Subcutaneous abdominal adipose tissue (tissue), 5 donors: ENCODE results near the gene PDIA5.

Source experiments
- H3K27ac ChIP-seq: one replicate; pipeline ENCODE4 v1.7.0; 2013; ENCODE audit warnings: low read depth, mild to moderate bottlenecking, inconsistent platforms, low read length, moderate library complexity
- H3K27me3 ChIP-seq, 5 donors: one replicate each; pipeline ENCODE4 v1.7.0; 2013; ENCODE audit warnings: low read length in 5 of 5, inconsistent platforms in 1 of 5; ENCODE audit not compliant: control insufficient read depth in 5 of 5, insufficient read depth in 4 of 5
- H3K36me3 ChIP-seq, 5 donors: one replicate each; pipeline ENCODE4 v1.7.0; 2013; ENCODE audit warnings: low read length in 5 of 5; ENCODE audit not compliant: control insufficient read depth in 5 of 5, insufficient read depth in 5 of 5
- H3K4me1 ChIP-seq, 5 donors: one replicate each; pipeline ENCODE4 v1.7.0; 2013; ENCODE audit warnings: low read length in 5 of 5, mild to moderate bottlenecking in 3 of 5, moderate library complexity in 1 of 5; ENCODE audit not compliant: control insufficient read depth in 5 of 5, insufficient read depth in 5 of 5
- H3K4me3 ChIP-seq, 5 donors: one replicate each; pipeline ENCODE4 v1.7.0; 2013; ENCODE audit warnings: low read length in 5 of 5, low read depth in 1 of 5
- H3K9ac ChIP-seq, 5 donors: one replicate each; pipeline ENCODE4 v1.7.0; 2013; ENCODE audit warnings: low read length in 5 of 5, mild to moderate bottlenecking in 4 of 5, moderate library complexity in 3 of 5
- H3K9me3 ChIP-seq, 5 donors: one replicate each; pipeline ENCODE4 v1.7.0; 2013; ENCODE audit warnings: low read length in 5 of 5; ENCODE audit not compliant: control insufficient read depth in 5 of 5
- donor health status: healthy.
- donor health status: healthy.
- donor health status: healthy.
- donor health status: healthy.
- donor health status: healthy.

PDIA5 gene

DNA sequence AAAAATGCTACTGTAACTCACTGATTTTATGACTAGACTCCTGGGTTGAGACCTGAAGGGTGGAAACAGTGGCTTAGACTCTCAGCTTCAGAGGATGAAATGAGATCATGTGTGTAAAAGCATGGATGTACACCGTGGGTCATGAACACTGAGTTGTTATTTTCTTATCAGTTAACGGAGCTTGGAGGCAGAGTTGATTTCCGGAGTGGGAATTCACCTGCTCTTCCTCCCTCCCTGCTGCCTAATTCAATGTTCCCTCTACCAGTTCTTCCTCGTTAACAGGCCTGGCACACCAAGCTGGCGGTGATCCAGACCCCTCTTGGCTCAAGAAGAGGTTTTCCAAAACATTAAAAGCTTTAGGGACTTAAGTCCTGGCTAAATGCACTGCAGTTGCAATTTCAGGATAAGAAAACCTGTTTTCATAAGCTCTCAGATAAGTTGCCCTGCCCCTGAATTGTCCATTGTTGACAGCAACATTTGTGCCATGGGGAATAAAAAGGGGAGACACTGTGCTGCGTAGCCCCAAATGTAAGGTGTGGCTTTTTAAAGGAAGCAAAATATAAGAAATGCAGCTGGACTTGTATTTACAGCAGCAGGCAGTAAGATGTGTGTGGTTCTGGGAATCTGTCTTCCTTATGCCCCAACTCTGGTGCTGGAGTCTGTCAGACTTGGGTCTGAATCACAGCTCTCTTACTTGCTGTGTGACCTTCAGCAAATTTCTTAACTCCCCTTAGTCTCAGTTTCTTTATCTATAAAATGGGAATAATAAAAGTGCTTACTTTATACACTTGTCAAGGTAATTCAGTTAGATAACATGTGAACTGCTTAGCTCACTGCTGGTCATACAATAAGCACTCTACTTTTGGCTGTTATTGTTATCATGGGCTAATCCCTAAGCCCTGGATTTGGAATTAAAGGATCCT is 9.9 kb downstream of the PDIA5 start:
- peaks cover 2 to 24% (median 13%) of the 10 kb centered on the region in 5 donors for H3K4me1 ChIP-seq
- H3K27me3 ChIP-seq, result no peaks in the 10 kb centered on the region
- H3K36me3 ChIP-seq, result no peaks in the 10 kb centered on the region
- no peak overlapping the region for H3K27ac ChIP-seq
- no peak overlapping the region for H3K4me3 ChIP-seq
- no peaks in the 10 kb centered on the region for H3K9me3 ChIP-seq
- H3K9ac ChIP-seq, result peak overlapping the region in 2 of 5 donors; percentile 5 to 38

DNA sequence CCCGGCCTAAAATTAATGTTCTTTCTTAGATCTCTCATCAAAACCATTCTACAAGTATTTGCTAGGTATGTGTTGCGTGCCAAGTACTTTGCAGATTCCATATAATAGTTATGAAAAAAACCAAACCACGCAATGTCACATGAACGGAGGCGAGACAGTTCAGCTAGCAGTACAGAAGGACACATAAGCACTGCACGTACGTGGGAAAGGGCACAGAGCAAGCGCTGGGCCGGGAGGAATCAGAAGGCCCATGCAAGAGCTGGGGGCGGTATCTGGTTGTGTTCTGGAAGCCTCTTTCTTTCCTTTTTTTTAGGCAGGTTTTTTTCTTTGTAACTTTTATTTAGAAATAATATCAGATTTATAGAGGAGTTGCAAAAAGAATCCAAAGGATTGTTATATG is 11.3 kb downstream of the PDIA5 start:
- Histone ChIP-seq H3K9ac (no peak overlapping the region), H3K36me3 (no peaks in the 10 kb centered on the region), H3K4me1 (peaks cover 3 to 22% (median 20%) of the 10 kb centered on the region in 5 donors), H3K27ac (no peak overlapping the region), H3K4me3 (no peak overlapping the region), H3K27me3 (no peaks in the 10 kb centered on the region), H3K9me3 (no peaks in the 10 kb centered on the region)

DNA sequence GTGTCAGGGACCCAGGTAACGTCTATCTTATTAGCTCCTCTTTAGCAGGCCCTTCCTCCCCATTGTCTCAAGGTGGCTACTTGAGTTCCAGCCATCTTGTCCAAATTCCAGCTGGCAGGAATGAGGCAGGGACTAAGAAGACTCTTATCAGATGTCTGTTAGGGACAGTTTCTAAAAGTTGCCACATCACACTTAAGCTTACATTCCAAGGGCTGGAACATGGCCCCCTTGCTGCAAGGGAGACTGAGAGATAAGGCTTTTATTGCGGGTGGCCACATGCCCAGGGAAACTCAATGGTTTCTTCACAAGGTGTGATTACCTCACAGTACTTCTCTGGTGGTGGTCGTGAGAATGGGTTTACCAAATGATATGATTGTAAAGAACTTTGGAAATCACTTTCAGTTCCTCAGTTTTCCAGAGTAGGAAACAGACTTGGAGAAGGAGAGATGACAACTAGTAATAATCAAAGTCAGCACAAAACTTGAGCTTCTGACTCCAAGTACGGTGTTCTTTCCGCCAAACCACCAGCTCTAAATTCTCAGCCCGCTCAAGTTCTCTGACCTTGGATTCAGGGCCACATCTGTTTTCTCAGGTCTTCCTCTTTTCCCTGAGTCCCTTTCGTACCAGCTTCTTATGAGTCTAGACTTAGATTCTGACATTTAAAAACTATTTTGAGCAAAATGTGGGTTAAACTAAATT is 14.2 kb downstream of the PDIA5 start:
- H3K36me3 ChIP-seq, result no peaks in the 10 kb centered on the region
- no peaks in the 10 kb centered on the region for H3K9me3 ChIP-seq
- H3K27ac ChIP-seq, result no peak overlapping the region
- no peaks in the 10 kb centered on the region for H3K27me3 ChIP-seq
- H3K9ac ChIP-seq, result no peak overlapping the region
- H3K4me3 ChIP-seq, result no peak overlapping the region
- peaks cover 9 to 45% (median 39%) of the 10 kb centered on the region in 5 donors for H3K4me1 ChIP-seq

DNA sequence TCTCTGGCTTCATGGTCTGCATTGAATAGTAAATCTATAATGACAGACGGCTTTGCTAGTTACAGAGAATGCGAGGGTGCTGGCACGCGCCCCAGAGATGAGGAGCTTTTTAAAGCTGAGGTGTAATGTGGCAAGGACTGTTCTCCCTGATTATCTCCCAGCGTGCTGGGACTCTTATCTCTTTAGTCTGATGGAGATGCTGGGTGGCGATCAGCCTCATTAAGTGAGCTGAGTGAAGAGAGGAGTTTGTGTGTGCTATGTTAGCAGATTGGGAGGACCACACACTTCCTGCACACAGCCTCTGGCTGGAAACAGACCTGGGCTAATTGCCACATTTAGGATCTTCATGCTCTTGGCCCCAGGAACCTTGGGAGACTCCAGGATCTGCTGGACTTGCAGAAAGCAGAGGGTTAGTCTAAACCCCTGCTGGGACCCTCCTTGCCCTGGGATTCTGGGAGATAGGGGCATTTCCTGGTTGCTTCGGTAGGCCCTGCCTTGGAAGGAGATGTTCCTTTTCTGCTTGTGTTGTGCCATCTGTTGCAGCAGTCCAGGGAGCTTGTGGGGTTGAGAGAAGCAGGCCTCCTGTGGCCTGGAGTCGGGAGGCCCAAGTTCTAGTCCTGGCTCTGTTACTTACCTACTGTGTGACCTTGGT is 15.0 kb downstream of the PDIA5 start:
- H3K27ac ChIP-seq, result no peak overlapping the region
- no peaks in the 10 kb centered on the region for H3K9me3 ChIP-seq
- no peaks in the 10 kb centered on the region for H3K36me3 ChIP-seq
- no peaks in the 10 kb centered on the region for H3K27me3 ChIP-seq
- H3K9ac ChIP-seq, result no peak overlapping the region
- no peak overlapping the region for H3K4me3 ChIP-seq
- H3K4me1 ChIP-seq, result peaks cover 9 to 39% (median 33%) of the 10 kb centered on the region in 5 donors

DNA sequence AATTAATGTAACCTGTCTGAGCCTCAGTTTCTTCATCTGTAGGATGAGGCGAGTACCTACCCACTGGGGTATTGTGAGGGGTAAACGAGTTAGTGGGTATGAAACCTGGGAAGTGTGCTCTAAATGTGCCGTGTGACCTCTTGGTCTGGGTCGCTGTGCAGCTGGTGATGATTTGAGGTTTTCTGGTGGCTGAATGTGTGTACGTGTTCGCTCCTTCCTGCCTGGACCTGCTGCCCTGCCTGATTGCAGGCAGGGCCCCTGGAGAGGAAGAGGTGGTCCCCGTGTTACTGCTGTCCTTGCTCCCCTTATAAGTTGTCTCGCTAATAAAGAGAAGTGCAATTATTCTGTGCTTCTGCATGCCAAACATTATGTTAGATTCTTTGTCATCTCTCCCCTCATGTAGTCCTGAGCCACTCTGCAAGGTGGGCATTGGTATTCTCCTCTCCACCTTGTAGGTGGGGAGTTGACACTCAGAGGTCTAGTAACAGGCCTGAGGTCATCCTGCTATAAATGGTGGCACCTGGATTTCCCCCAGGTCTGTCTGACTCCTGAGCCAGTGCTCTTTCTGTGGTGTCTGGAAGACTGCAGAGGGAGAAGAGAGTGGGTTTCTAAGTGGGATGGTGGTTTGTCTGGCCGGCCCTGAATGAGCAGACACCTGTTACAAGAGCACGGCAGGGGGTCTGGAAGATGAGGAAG is 15.7 kb downstream of the PDIA5 start:
- Histone ChIP-seq H3K9me3 (no peaks in the 10 kb centered on the region), H3K9ac (no peak overlapping the region), H3K4me1 (peaks cover 9 to 35% (median 28%) of the 10 kb centered on the region in 5 donors), H3K36me3 (no peaks in the 10 kb centered on the region), H3K27me3 (no peaks in the 10 kb centered on the region), H3K27ac (no peak overlapping the region), H3K4me3 (no peak overlapping the region)

DNA sequence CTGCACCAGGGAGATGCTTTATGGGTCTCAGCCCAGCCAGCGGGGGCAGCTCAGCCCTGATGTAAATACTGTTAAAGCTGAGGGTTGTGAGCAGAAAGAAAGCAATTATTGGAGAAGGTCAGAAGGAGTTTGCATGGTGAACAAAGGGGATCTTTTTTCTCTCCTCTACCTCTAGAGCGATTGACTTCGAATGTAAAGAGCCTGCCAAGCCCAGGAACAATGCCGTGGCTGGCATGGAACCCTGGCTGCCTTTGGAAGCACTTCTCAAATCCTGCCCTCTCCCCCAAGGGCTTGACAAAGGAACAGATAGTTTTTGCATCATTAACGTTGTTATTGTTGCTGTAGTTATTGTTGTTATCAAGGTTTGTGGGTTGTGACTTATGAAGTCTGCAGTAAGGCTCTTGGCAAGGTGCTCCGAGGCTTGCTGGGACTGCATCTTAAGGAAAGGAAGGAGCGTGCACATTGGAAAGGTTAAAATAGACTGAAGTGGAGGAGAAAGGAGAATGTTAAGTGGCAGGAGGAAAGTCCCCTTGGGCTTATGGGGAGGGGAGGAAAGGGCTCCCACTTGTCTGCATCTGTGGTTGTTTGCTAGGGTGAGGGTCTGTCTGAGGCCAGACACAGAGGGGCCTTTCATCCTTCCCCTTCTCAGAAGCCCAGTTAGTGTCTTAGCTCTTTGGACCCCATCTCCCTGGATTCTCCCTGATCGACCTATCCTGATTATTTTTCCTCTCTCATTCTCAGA is 16.7 kb downstream of the PDIA5 start:
- Histone ChIP-seq H3K9me3 (no peaks in the 10 kb centered on the region), H3K36me3 (no peaks in the 10 kb centered on the region), H3K27me3 (no peaks in the 10 kb centered on the region), H3K9ac (no peak overlapping the region), H3K4me1 (peaks cover 9 to 38% (median 28%) of the 10 kb centered on the region in 5 donors), H3K27ac (no peak overlapping the region), H3K4me3 (no peak overlapping the region)

DNA sequence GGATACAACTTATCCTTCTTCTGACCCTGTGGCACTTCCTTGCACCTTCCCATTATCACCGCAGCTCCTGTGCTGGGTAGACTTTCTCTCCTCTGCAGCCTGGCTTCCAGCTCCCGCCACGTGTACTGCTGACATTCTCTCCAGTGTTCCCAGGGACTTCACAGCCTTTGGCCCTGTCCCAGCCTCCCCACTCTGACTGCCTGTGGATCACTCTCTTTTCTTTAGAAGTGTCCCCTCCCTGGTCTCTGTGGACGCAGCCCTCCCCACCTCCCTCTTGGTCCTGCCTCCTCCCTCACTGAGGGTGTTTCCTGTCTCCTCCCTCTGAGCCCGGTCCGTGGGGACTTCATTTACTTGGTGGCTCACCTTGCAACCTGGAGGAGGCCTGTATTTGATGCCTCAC is 17.4 kb downstream of the PDIA5 start:
- no peaks in the 10 kb centered on the region for H3K9me3 ChIP-seq
- H3K27ac ChIP-seq, result no peak overlapping the region
- no peak overlapping the region for H3K9ac ChIP-seq
- no peaks in the 10 kb centered on the region for H3K36me3 ChIP-seq
- H3K27me3 ChIP-seq, result no peaks in the 10 kb centered on the region
- H3K4me1 ChIP-seq, result peaks cover 9 to 40% (median 28%) of the 10 kb centered on the region in 5 donors
- no peak overlapping the region for H3K4me3 ChIP-seq

DNA sequence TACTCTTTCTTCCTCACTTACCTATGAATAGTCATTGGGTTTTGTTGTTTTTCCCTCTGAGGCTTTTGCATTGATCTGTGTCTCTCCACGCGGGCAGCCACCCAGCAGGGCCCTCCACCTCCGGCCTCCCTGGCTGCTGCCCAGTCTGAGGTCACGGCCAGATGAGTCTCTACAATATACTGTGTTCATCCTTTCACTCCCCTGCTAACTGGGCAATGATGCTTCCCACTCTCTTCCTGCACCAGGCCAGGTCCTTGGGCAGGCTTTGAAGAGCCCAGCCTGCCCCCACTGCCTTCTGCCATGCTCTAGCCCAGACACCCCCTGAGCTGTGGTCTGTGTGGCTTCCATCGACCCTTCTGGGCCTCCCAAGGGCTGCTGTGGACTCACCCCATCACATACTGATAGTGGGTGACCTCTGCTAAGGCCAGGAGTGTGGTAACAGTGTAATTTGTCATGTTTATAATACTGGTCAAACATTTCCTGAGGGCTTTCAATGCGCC is 18.0 kb downstream of the PDIA5 start:
- H3K27me3 ChIP-seq, result no peaks in the 10 kb centered on the region
- no peak overlapping the region for H3K4me3 ChIP-seq
- H3K36me3 ChIP-seq, result peaks cover 0 to 2% (median 0%) of the 10 kb centered on the region in 5 donors
- H3K27ac ChIP-seq, result no peak overlapping the region
- H3K4me1 ChIP-seq, result peaks cover 9 to 46% (median 33%) of the 10 kb centered on the region in 5 donors
- peak overlapping the region in 1 of 5 donors; percentile 6 for H3K9ac ChIP-seq
- no peaks in the 10 kb centered on the region for H3K9me3 ChIP-seq

DNA sequence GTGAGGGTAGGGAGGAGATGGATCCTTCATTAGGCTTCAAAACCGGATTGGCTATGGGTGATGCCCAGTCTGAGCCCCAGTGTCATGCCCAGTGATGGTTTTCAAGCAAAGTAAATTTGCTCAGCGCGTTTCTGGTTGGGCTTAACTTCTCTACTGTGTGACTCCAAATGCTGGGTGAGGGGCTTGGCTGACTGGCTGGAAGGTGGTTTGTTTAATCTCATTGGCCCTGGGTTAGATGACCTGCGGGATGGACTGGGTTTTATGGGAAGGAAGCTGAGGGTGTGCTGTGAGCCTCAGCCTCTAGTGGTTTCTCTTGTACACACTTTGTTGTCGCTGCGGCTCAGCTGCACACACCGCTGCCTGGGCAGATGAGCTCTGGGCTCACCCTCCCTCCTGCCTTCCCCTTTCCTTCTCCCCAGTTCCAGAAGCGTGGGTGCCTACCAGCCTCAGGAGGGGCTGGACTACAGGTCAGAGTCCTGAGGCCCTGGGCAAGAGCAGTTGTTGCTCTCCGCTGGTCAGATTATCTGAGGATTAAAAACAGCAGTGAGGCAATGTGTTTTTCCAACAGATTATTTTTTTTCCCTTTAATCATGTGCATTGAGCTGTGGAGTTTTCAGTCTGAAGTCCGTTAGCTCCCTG is 18.6 kb downstream of the PDIA5 start:
- no peak overlapping the region for H3K27ac ChIP-seq
- H3K4me1 ChIP-seq, result peaks cover 9 to 52% (median 39%) of the 10 kb centered on the region in 5 donors
- no peak overlapping the region for H3K9ac ChIP-seq
- no peaks in the 10 kb centered on the region for H3K9me3 ChIP-seq
- no peaks in the 10 kb centered on the region for H3K27me3 ChIP-seq
- no peak overlapping the region for H3K4me3 ChIP-seq
- H3K36me3 ChIP-seq, result peaks cover 0 to 2% (median 0%) of the 10 kb centered on the region in 5 donors
